ENCODE measurements around the gene OAS2.

GRCh38 chr12:112973818-112974231, 4.5 kb upstream of the OAS2 start:
- no peak for TF ChIP-seq CTCF (IDR thresholded peaks at IDR 0.05 in 8 of 11, conservative IDR thresholded peaks at IDR 0.05 in 3 of 11)
- no peak for TF ChIP-seq POLR2A (IDR thresholded peaks at IDR 0.05)
- TF ChIP-seq POLR2AphosphoS5 (IDR thresholded peaks at IDR 0.05): no peak
